PFSK-1 (cell line): ENCODE measurements around the gene NTM.

Experiments used
- FOXP2 ChIP-seq: optimal IDR thresholded peaks from 2 replicates; pipeline ENCODE3; 2011; ENCODE audit warnings: borderline replicate concordance, control low read depth, inconsistent platforms; ENCODE audit not compliant: insufficient read depth; ENCODE audit errors: extremely low read length, extremely low read depth
- POLR2AphosphoS5 ChIP-seq: IDR thresholded peaks from 2 replicates; pipeline ENCODE4 v1.6.1; 2012; ENCODE audit warnings: low read depth, mild to moderate bottlenecking, control low read depth, low read length, moderate library complexity
- REST ChIP-seq, 2 experiments: IDR thresholded peaks; 2 replicates each; pipeline versions ENCODE4 v1.6.1 to v1.8.0; 2011 to 2012; ENCODE audit warnings: low read depth in 2 of 2, low read length in 2 of 2, control low read depth in 1 of 2, inconsistent platforms in 1 of 2, mild to moderate bottlenecking in 1 of 2, moderate library complexity in 1 of 2; ENCODE audit not compliant: insufficient read depth in 1 of 2
- SIN3A ChIP-seq: IDR thresholded peaks from 2 replicates; pipeline ENCODE4 v1.6.1; 2012; ENCODE audit warnings: mild to moderate bottlenecking, low read length, moderate library complexity, borderline replicate concordance; ENCODE audit not compliant: insufficient read depth
- TAF1 ChIP-seq: IDR thresholded peaks from 2 replicates; pipeline ENCODE4 v1.6.1; 2012; ENCODE audit warnings: low read length, control low read depth, borderline replicate concordance; ENCODE audit not compliant: insufficient read depth

- TF ChIP-seq TAF1 (no peak), POLR2AphosphoS5 (no peak), SIN3A (no peak), REST (IDR thresholded peaks at IDR 0.05; ENCODE audit: insufficient read depth in 1 of 2, low read depth in 2 of 2, low read length in 2 of 2) (no peak), FOXP2 (no peak)
These were observed 967.5 kb downstream of the NTM start for GRCh38 chr11:132337819-132338416.
